Smooth muscle cell (in vitro differentiated cells): ENCODE data around the gene C11orf21. TPM values are rescaled to one million over a fixed set of nuclear protein-coding genes. Genes with fewer than 3 reads are reported as not detected.

Experiments used
- DNase-seq: peaks from one replicate; lab custom pipeline; 2025; ENCODE audit not compliant: unreplicated experiment; lab: John Stamatoyannopoulos, UW
- H2AFZ ChIP-seq: fragments of 200-600 bp; sonication (generic); 2 replicates; pipeline ENCODE4 v1.6.0; 2016; ENCODE audit warnings: antibody characterized with exemption, low read depth, mild to moderate bottlenecking
- H3F3A ChIP-seq: fragments of 200-600 bp; sonication (generic); 2 replicates; pipeline ENCODE4 v1.6.0; 2017; ENCODE audit warnings: antibody characterized with exemption, low read depth
- H3K27ac ChIP-seq: fragments of 200-600 bp; sonication (generic); 2 replicates; pipeline ENCODE4 v1.5.1; 2016; ENCODE audit warnings: low read depth, mild to moderate bottlenecking
- H3K27me3 ChIP-seq: fragments of 200-600 bp; sonication (generic); 2 replicates; pipeline ENCODE4 v1.6.1; 2016; ENCODE audit warnings: low read depth, mild to moderate bottlenecking
- H3K36me3 ChIP-seq: fragments of 200-600 bp; sonication (generic); 2 replicates; pipeline ENCODE4 v1.5.1; 2016; ENCODE audit warnings: low read depth
- H3K4me1 ChIP-seq: fragments of 200-600 bp; sonication (generic); 2 replicates; pipeline ENCODE4 v1.5.1; 2016; ENCODE audit warnings: low read depth
- H3K4me2 ChIP-seq: fragments of 200-600 bp; sonication (generic); 2 replicates; pipeline ENCODE4 v1.6.0; 2016; ENCODE audit warnings: mild to moderate bottlenecking
- H3K4me3 ChIP-seq: fragments of 200-600 bp; sonication (generic); 2 replicates; pipeline ENCODE4 v1.5.1; 2016; ENCODE audit warnings: mild to moderate bottlenecking
- H3K79me2 ChIP-seq: fragments of 200-600 bp; sonication (generic); 2 replicates; pipeline ENCODE4 v1.6.0; 2016; ENCODE audit warnings: low read depth, mild to moderate bottlenecking
- H3K9ac ChIP-seq: fragments of 200-600 bp; sonication (generic); 2 replicates; pipeline ENCODE4 v1.6.0; 2016; ENCODE audit warnings: low read depth
- H3K9me3 ChIP-seq: fragments of 200-600 bp; sonication (generic); replicated peaks from 2 replicates; pipeline ENCODE4 v1.5.1; 2016; ENCODE audit warnings: low read depth
- H4K20me1 ChIP-seq: fragments of 200-600 bp; sonication (generic); 2 replicates; pipeline ENCODE4 v1.6.0; 2016; ENCODE audit warnings: low read depth
- WGBS: methylation state at CpG from one replicate; pipeline ENCODE4 v1.1.7; 2016; ENCODE audit warnings: low lambda C conversion rate; 5-methylcytosine and 5-hydroxymethylcytosine counted together
- polyA plus RNA-seq: library from polyadenylated mRNA; unstranded; fragments of >200 nt; fragmentation: Nextera tagmentation; extraction: Ambion mirVana; gene quantifications from 2 replicates; pipeline ENCODE4 v1.2.1, GENCODE V29; 2016
- total RNA-seq: library from RNA; depleted of rRNA; stranded (reverse); fragments of >200 nt; gene quantifications from 2 replicates; pipeline ENCODE4 v1.2.3, GENCODE V29; 2014
- TF ChIP-seq, protein P1 (sequence below): fragments of 200-600 bp; sonication (generic); IDR thresholded peaks from 2 replicates; pipeline ENCODE4 v1.5.1; 2017; ENCODE audit warnings: borderline replicate concordance, mild to moderate bottlenecking, antibody characterized with exemption; ENCODE audit not compliant: insufficient read depth, poor library complexity, severe bottlenecking

The C11orf21 gene
- total and polyA plus RNA-seq, 2 experiments from 2014 or later, result not detected

DNA sequence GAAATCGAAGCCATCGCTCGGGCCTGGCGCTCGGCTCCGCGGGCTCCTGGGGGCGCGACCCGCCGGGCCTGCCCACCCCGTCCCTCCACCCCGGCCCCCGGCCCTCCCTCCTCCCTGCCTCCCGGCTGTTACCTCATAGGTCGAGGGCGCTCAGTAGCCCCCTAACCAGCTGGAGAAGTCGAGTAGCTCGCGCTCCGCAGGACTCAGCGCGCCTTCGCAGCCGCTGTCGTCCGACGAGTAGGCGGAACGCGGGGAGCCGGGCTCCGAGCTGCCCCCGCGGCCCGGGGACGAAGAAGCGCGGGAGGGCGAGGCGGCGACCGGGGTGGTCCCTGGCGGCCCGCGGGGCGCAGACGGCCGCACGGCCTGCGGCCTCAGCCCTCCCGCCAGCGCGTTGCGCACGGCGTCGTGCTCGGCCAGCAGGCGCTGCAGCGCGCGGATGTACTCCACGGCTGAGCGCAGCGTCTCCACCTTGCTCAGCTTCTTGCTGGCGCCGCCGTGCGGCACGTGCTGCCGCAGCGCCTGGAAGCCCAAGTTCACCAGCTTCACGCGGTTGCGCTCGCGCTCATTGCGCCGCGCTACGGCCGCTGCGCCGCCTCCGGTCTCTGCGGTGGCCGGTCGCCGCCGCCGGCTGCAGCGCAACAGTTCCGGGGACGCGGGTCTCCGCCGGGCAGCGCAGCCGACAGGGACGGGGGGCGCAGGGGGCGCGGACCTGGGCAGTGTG lies 32.0 kb downstream of the C11orf21 start:
- H3K4me3 ChIP-seq, result peak overlapping the region; percentile 51
- no peaks in the 10 kb centered on the region for H3K79me2 ChIP-seq
- DNase-seq, result no peak
- 5% methylated on average over 82 of the region's 104 CpGs for WGBS
- TF ChIP-seq, protein P1, sequence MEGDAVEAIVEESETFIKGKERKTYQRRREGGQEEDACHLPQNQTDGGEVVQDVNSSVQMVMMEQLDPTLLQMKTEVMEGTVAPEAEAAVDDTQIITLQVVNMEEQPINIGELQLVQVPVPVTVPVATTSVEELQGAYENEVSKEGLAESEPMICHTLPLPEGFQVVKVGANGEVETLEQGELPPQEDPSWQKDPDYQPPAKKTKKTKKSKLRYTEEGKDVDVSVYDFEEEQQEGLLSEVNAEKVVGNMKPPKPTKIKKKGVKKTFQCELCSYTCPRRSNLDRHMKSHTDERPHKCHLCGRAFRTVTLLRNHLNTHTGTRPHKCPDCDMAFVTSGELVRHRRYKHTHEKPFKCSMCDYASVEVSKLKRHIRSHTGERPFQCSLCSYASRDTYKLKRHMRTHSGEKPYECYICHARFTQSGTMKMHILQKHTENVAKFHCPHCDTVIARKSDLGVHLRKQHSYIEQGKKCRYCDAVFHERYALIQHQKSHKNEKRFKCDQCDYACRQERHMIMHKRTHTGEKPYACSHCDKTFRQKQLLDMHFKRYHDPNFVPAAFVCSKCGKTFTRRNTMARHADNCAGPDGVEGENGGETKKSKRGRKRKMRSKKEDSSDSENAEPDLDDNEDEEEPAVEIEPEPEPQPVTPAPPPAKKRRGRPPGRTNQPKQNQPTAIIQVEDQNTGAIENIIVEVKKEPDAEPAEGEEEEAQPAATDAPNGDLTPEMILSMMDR, result no peak
- no peaks in the 10 kb centered on the region for H4K20me1 ChIP-seq
- H3K4me2 ChIP-seq, result peak overlapping the region; percentile 93
- H3K9ac ChIP-seq, result no peak overlapping the region
- peaks cover 81% of the 10 kb centered on the region for H3K27me3 ChIP-seq
- no peaks in the 10 kb centered on the region for H3K9me3 ChIP-seq
- no peak overlapping the region for H3K27ac ChIP-seq
- H3K4me1 ChIP-seq, result peaks cover 4% of the 10 kb centered on the region
- no peaks in the 10 kb centered on the region for H3K36me3 ChIP-seq
- peak overlapping the region; percentile 75 for H2AFZ ChIP-seq
- no peaks in the 10 kb centered on the region for H3F3A ChIP-seq

DNA sequence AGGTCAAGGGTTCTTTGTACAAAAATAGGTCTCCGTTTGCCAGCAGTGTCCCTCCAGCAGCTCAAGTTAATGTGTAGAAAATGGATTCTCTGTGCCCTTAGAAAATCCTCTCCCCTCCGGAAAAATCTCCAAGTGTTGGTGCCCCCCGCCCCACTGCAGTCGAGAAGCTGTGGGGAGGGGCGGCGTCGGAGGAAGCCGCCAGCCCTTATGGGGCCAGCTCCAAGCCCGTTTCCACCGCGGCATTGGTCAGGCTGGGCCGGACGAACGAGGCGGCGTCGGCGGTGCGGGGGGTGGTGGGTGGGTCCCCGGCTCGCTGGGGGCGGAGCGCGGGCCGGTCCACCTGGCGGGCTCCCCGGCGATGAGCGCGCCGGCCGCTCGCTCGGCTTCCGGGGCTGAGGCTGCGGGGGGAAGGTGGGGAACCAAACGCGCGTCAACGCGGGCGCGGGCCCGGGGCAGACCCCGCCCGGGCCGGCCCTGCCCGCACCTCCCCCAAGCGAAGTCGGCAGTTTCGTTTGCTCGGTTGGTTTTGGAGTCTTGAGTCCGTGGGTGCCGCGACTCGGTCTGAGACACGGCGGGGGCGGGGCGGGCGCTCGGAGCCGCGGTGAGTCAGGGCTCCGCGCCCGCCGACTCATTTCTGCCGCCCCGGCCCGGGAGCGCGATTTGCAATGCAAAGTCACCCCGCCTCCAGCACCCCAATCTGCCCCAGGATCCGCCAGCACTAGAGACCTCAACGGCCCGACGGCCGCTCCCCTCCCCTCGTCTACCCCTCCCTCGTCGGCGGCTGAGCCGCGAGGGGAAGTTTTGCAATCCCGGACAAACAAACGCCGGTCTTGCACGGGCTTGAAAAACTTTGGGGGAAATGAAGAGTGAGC lies 32.8 kb downstream of the C11orf21 start:
- no peaks in the 10 kb centered on the region for H3K9me3 ChIP-seq
- whole genome bisulfite sequencing, result 2% methylated on average over 43 of the region's 89 CpGs
- peak overlapping the region; percentile 51 for H3K4me3 ChIP-seq
- H2AFZ ChIP-seq, result peak overlapping the region; percentile 75
- no peak overlapping the region for H3K9ac ChIP-seq
- H3K36me3 ChIP-seq, result no peaks in the 10 kb centered on the region
- no peaks in the 10 kb centered on the region for H3F3A ChIP-seq
- no peaks in the 10 kb centered on the region for H4K20me1 ChIP-seq
- no peak for DNase-seq
- peak overlapping the region; percentile 93 for H3K4me2 ChIP-seq
- no peak overlapping the region for H3K27ac ChIP-seq
- peaks cover 4% of the 10 kb centered on the region for H3K4me1 ChIP-seq
- peaks cover 78% of the 10 kb centered on the region for H3K27me3 ChIP-seq
- TF ChIP-seq, protein P1, result no peak
- H3K79me2 ChIP-seq, result no peaks in the 10 kb centered on the region

DNA sequence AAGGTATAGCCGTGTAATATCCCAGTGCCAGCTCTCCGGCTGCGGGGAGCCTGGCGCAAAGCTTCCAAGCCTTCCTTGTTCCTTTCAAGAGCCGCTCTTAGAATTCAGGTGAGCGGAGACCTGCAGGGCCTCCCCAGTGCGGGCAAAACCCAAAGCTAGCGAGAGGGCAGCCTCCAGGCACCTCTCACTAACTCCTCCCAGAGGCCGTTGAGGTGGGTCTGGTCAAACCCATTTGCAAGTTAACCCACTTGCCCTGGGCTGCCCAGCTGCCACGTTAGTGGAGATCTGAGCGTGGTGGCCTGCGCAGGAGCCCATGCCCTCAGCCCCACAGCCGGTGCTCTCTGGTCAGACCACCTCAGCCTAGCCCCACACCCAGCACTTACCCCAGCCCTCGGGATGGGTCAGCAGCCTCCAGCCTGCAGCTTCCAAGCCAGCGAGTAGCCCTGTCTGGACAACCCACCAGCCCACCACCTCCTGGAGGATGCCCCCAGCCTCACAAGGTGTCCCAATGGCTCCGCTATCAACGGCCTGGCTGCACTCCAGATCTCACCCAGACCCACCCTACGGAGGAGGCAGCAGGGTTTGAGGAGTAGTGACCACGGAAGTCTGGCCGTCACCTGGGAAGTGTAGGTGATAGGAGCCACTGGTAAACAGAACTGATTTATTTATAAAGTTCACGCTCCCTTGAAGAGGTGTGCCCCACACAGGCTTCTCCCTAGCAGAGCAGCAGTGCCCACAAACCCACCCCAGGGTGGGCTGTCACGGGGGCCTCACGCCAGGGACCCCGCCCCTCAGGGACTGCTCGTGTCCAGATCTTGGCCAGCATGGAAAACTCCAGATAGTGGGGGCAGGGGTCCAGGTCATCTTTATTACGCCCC lies 33.6 kb downstream of the C11orf21 start:
- 85% methylated on average over 26 of the region's 26 CpGs for WGBS
- Histone ChIP-seq H3K4me3 (peak overlapping the region; percentile 51), H3K79me2 (no peaks in the 10 kb centered on the region), H3K36me3 (no peaks in the 10 kb centered on the region), H3K9me3 (no peaks in the 10 kb centered on the region), H3K27me3 (peaks cover 69% of the 10 kb centered on the region), H3F3A (no peaks in the 10 kb centered on the region), H3K27ac (no peak overlapping the region), H4K20me1 (no peaks in the 10 kb centered on the region), H3K4me2 (peak overlapping the region; percentile 93), H3K9ac (no peak overlapping the region), H2AFZ (no peak overlapping the region), H3K4me1 (peaks cover 4% of the 10 kb centered on the region)
- no peak for DNase-seq
- TF ChIP-seq, protein P1, result no peak
